HepG2 (cell line): ENCODE measurements around the gene PSMD2. TPM values are rescaled to one million over a fixed set of nuclear protein-coding genes. Genes with fewer than 3 reads are reported as not detected.

Experiments
- ATAC-seq: fragments of 200-7000 bp; cut with Tn5 transposase; 3 replicates; pipeline ENCODE4 v1.9.1; 2020; ENCODE audit warnings: mild to moderate bottlenecking, moderate library complexity
- BruUV-seq: library from RNA; stranded (reverse); fragments of 400-500 nt; replicated peaks from 2 replicates; lab custom pipeline; 2021; lab: Mats Ljungman, UMichigan
- CTCF ChIA-PET: fragments of 300-600 bp; formaldehyde crosslinking; extraction: SDS; loops from one replicate; lab custom pipeline; 2021; ENCODE audit warnings: low total read pairs, inconsistent platforms, low intra/inter-chr PET ratio; lab: Yijun Ruan, JAX
- POLR2A ChIA-PET: fragments of 350-600 bp; sonication (Branson Sonifier 250); formaldehyde crosslinking; loops from one replicate; lab custom pipeline; 2020; ENCODE audit warnings: antibody characterized with exemption, inconsistent platforms; lab: Yijun Ruan, JAX
- DNase-seq: peaks from one replicate; pipeline ENCODE4 v3.0.0-alpha.2; 2015; ENCODE audit warnings: low spot score
- FAIRE-seq: peaks from 3 replicates; lab custom pipeline; 2011; peaks lifted over from hg19 to GRCh38; lab: Jason Lieb, UNC
- H2AFZ ChIP-seq: one replicate; pipeline ENCODE4 v1.6.1; 2011; ENCODE audit warnings: low read length, inconsistent platforms
- H3K27ac ChIP-seq: fragments of 300-600 bp; 3 replicates; pipeline ENCODE4 v1.8.0; 2011; ENCODE audit warnings: mixed run types, mild to moderate bottlenecking, mixed read lengths, low read length, inconsistent platforms; ENCODE audit not compliant: insufficient read depth; ENCODE audit errors: extremely low read length
- H3K27me3 ChIP-seq, 2 experiments: fragments of 200-600 bp in 1 of 2; 2 replicates in 1 of 2; 3 replicates in 1 of 2; pipeline versions ENCODE4 v1.6.0 to v1.8.0; 2011; ENCODE audit warnings: low read length in 2 of 2, mild to moderate bottlenecking in 2 of 2, moderate library complexity in 2 of 2, inconsistent platforms in 1 of 2; ENCODE audit not compliant: insufficient read depth in 2 of 2, control insufficient read depth in 1 of 2
- H3K36me3 ChIP-seq, 2 experiments: fragments of 200-600 bp in 1 of 2; replicated peaks in 1 of 2; 2 replicates in 1 of 2; 3 replicates in 1 of 2; pipeline versions ENCODE4 v1.5.1 to v1.8.0; 2011; ENCODE audit warnings: low read length in 2 of 2, inconsistent platforms in 1 of 2; ENCODE audit not compliant: insufficient read depth in 2 of 2, control insufficient read depth in 1 of 2
- H3K4me1 ChIP-seq: 2 replicates; pipeline ENCODE4 v1.5.1; 2012; ENCODE audit warnings: low read length, inconsistent platforms; ENCODE audit not compliant: insufficient read depth
- H3K4me2 ChIP-seq: 2 replicates; pipeline ENCODE4 v1.6.0; 2011; ENCODE audit warnings: low read depth, low read length, inconsistent platforms
- H3K4me3 ChIP-seq, 3 experiments: fragments of 200-600 bp in 1 of 3; sonication (generic), shearing (Covaris generic) in 1 of 3; replicated peaks in 1 of 3; 2 replicates each; pipeline ENCODE4 v1.5.1; 2011 to 2016; ENCODE audit warnings: low read length in 3 of 3, inconsistent platforms in 2 of 3, low read depth in 2 of 3, mild to moderate bottlenecking in 2 of 3, control low read depth in 1 of 3, mixed read lengths in 1 of 3; ENCODE audit not compliant: insufficient read depth in 1 of 3
- H3K79me2 ChIP-seq: one replicate; pipeline ENCODE4 v1.6.1; 2011; ENCODE audit warnings: low read length, inconsistent platforms; ENCODE audit not compliant: insufficient read depth
- H3K9ac ChIP-seq: 2 replicates; pipeline ENCODE4 v1.6.0; 2011; ENCODE audit warnings: mild to moderate bottlenecking, low read depth, low read length, inconsistent platforms; ENCODE audit not compliant: insufficient read depth
- H3K9me3 ChIP-seq: 2 replicates; pipeline ENCODE4 v1.5.1; 2012; ENCODE audit warnings: mild to moderate bottlenecking, low read length
- H4K20me1 ChIP-seq: 2 replicates; pipeline ENCODE4 v1.6.0; 2011; ENCODE audit warnings: inconsistent platforms, mild to moderate bottlenecking, low read length, moderate library complexity; ENCODE audit not compliant: insufficient read depth
- ASH2L ChIP-seq: fragments of 300-600, 200-600 bp; sonication (generic); IDR thresholded peaks from 2 replicates; pipeline ENCODE4 v1.7.0; 2017; ENCODE audit warnings: low read depth, mild to moderate bottlenecking, moderate library complexity, mixed read lengths, low read length; ENCODE audit not compliant: insufficient read length
- CREM ChIP-seq, 2 experiments: sonication (generic) in 1 of 2; formaldehyde crosslinking in 1 of 2; IDR thresholded peaks; 2 replicates each; pipeline versions ENCODE4 v1.4.0 to v1.6.1; 2016 to 2020; ENCODE audit warnings: antibody characterized with exemption in 1 of 2, mild to moderate bottlenecking in 1 of 2, missing genetic modification reagents in 1 of 2
- MTA3 ChIP-seq: sonication (generic); formaldehyde crosslinking; IDR thresholded peaks from 2 replicates; pipeline ENCODE4 v1.4.0; 2020; ENCODE audit warnings: missing genetic modification reagents
- ZBTB33 ChIP-seq: sonication (generic); formaldehyde crosslinking; IDR thresholded peaks from 2 replicates; pipeline ENCODE4 v1.4.0; 2020; ENCODE audit warnings: missing genetic modification reagents
- ZBTB38 ChIP-seq: sonication (generic); formaldehyde crosslinking; IDR thresholded peaks from 2 replicates; pipeline ENCODE4 v1.5.1; 2020; ENCODE audit warnings: mild to moderate bottlenecking, missing genetic modification reagents
- ZFP91 ChIP-seq: sonication (generic); formaldehyde crosslinking; IDR thresholded peaks from 2 replicates; pipeline ENCODE4 v1.9.0; 2022; ENCODE audit warnings: missing genetic modification reagents, mild to moderate bottlenecking, borderline replicate concordance
- ZNF687 ChIP-seq: sonication (generic); formaldehyde crosslinking; IDR thresholded peaks from 2 replicates; pipeline ENCODE4 v1.5.1; 2020; ENCODE audit warnings: mild to moderate bottlenecking, missing genetic modification reagents, moderate library complexity
- ZNF768 ChIP-seq: sonication (generic); formaldehyde crosslinking; IDR thresholded peaks from 2 replicates; pipeline ENCODE4 v1.4.0; 2020; ENCODE audit warnings: missing genetic modification reagents
- WGBS: methylation state at CpG from one replicate; pipeline ENCODE4 v1.1.6; 2017; ENCODE audit warnings: low lambda C conversion rate; 5-methylcytosine and 5-hydroxymethylcytosine counted together
- in situ Hi-C: cut with HindIII; loops from 2 replicates; pipeline ENCODE4 v1.10.0; 2017; ENCODE audit warnings: low pct_unique_long_range_greater_than_20kb; ENCODE audit not compliant: extremely low pct_ligation_motif_present
- intact Hi-C: fragments of 100-400 bp; cut with micrococcal nuclease; formaldehyde crosslinking; loops from one replicate; pipeline ENCODE4 v1.10.0; 2022; ENCODE audit not compliant: unreplicated experiment
- polyA plus RNA-seq, 8 experiments: library from polyadenylated mRNA; depleted of rRNA in 3 of 8; stranded (reverse) in 7 of 8; unstranded in 1 of 8; fragments of >200 nt; fragmentation: Illumina TruSeq in 4 of 8; extraction: Trizol in 4 of 8; gene quantifications; 2 replicates each; pipeline versions ENCODE4 v1.2.1 to v1.2.3, GENCODE V29; 2011 to 2016; ENCODE audit warnings: low read depth in 4 of 8, missing spikeins in 1 of 8, mixed read lengths in 1 of 8; ENCODE audit not compliant: insufficient read depth in 1 of 8
- total RNA-seq, 5 experiments: library from RNA; depleted of rRNA; stranded (reverse); fragments of >200 nt; fragmentation: Illumina TruSeq; extraction: Trizol; gene quantifications; 2 replicates each; pipeline ENCODE4 v1.2.3, GENCODE V29; 2016; ENCODE audit warnings: low read depth in 1 of 5

Gene PSMD2
- total and polyA plus RNA-seq, 2 of the 13 experiments (the other 11 are each of a cell fraction or from before 2014, with no cell fraction given) = 125 to 200 TPM

- FAIRE-seq (no peak), ATAC-seq (no peak), DNase-seq (no peak)
- 93% methylated on average over 6 of the region's 6 CpGs for WGBS
- intact Hi-C loops = no loop called here
- Histone ChIP-seq H3K79me2 (no peaks in the 10 kb centered on the region), H3K4me3 (no peak overlapping the region), H3K9me3 (no peaks in the 10 kb centered on the region), H3K36me3 (peaks cover 12 to 35% of the 10 kb centered on the region in 2 experiments; a peak in 4 of 5 replicates), H3K27ac (no peak overlapping the region), H2AFZ (no peak overlapping the region), H3K9ac (no peak overlapping the region), H3K4me1 (peaks cover 27% of the 10 kb centered on the region), H3K27me3 (no peaks in the 10 kb centered on the region), H4K20me1 (no peaks in the 10 kb centered on the region), H3K4me2 (no peak overlapping the region)
- in situ Hi-C loops = loop anchor here (5.0 kb wide), 1 partner anchor 192 kb away; no protein-coding TSS in a partner anchor
- no peak for TF ChIP-seq CREM (IDR thresholded peaks at IDR 0.05)
- TF ChIP-seq CREM (CRISPR knock-in tag; IDR thresholded peaks at IDR 0.05) = no peak
- TF ChIP-seq ZNF768 (CRISPR knock-in tag) = peak; percentile 89
- no TSS peak for BruUV-seq
- CTCF ChIA-PET = no interaction called here
- POLR2A ChIA-PET = interaction anchor here (2.8 kb wide), 1 partner anchor 11 kb away, joined by 11 read pairs; the partner anchor contains the start of genes CLCN2 and POLR2H
Measured at GRCh38 chr3:184350618-184351017, 51.6 kb downstream of the PSMD2 start.

- H3K9ac ChIP-seq = no peak overlapping the region
- peak; percentile 51 for TF ChIP-seq ZNF687 (CRISPR knock-in tag)
- TF ChIP-seq ASH2L = no peak
- peak; percentile 65 for TF ChIP-seq ZBTB33 (CRISPR knock-in tag)
- peak; percentile 73 for TF ChIP-seq ZBTB38 (CRISPR knock-in tag)
- TF ChIP-seq MTA3 (CRISPR knock-in tag) = no peak
- peak; percentile 15; the same call in 1 of the 2 replicates for TF ChIP-seq ZFP91
Measured at GRCh38 chr3:184351511-184352148, 52.6 kb downstream of the PSMD2 start.

More at GRCh38 chr3:184351511-184352148, 52.6 kb downstream of the PSMD2 start:
- ChIA-PET CTCF (no interaction called here), POLR2A (interaction anchor here (2.8 kb wide), 1 partner anchor 10 kb away, joined by 11 read pairs; the partner anchor contains the start of genes CLCN2 and POLR2H)
- H3K9me3 ChIP-seq = no peaks in the 10 kb centered on the region
- ATAC-seq (peak; percentile 10; the same call in 2 of the 3 replicates), DNase-seq (no peak), FAIRE-seq (no peak)
- no peak overlapping the region for H3K27ac ChIP-seq
- H3K27me3 ChIP-seq = no peaks in the 10 kb centered on the region
- no peak overlapping the region for H3K4me3 ChIP-seq
- no peaks in the 10 kb centered on the region for H3K79me2 ChIP-seq
- H3K4me2 ChIP-seq = no peak overlapping the region
- peaks cover 13 to 39% of the 10 kb centered on the region in 2 experiments; a peak in 4 of 5 replicates for H3K36me3 ChIP-seq
- in situ Hi-C loops (loop anchor here (5.0 kb wide), 1 partner anchor 191 kb away; no protein-coding TSS in a partner anchor), intact Hi-C loops (no loop called here)
- BruUV-seq = TSS peak; percentile 32
- H2AFZ ChIP-seq = no peak overlapping the region
- peaks cover 23% of the 10 kb centered on the region for H3K4me1 ChIP-seq
- no peaks in the 10 kb centered on the region for H4K20me1 ChIP-seq
- 64% methylated on average over 8 of the region's 9 CpGs for WGBS
